Activated CD4-positive, CD25-positive, alpha-beta regulatory T cell treated with anti-CD3 and anti-CD28 coated beads, Interleukin-2, amount 50 U/mL, for 16 hours (primary cell): Measurements from ENCODE around the gene CHPF2.

Source experiments
- DNase-seq: peaks from one replicate; pipeline ENCODE4 v3.0.0-alpha.2; 2020; ENCODE audit warnings: low read depth, low spot score

CHPF2 gene, protein sequence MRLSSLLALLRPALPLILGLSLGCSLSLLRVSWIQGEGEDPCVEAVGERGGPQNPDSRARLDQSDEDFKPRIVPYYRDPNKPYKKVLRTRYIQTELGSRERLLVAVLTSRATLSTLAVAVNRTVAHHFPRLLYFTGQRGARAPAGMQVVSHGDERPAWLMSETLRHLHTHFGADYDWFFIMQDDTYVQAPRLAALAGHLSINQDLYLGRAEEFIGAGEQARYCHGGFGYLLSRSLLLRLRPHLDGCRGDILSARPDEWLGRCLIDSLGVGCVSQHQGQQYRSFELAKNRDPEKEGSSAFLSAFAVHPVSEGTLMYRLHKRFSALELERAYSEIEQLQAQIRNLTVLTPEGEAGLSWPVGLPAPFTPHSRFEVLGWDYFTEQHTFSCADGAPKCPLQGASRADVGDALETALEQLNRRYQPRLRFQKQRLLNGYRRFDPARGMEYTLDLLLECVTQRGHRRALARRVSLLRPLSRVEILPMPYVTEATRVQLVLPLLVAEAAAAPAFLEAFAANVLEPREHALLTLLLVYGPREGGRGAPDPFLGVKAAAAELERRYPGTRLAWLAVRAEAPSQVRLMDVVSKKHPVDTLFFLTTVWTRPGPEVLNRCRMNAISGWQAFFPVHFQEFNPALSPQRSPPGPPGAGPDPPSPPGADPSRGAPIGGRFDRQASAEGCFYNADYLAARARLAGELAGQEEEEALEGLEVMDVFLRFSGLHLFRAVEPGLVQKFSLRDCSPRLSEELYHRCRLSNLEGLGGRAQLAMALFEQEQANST

DNA sequence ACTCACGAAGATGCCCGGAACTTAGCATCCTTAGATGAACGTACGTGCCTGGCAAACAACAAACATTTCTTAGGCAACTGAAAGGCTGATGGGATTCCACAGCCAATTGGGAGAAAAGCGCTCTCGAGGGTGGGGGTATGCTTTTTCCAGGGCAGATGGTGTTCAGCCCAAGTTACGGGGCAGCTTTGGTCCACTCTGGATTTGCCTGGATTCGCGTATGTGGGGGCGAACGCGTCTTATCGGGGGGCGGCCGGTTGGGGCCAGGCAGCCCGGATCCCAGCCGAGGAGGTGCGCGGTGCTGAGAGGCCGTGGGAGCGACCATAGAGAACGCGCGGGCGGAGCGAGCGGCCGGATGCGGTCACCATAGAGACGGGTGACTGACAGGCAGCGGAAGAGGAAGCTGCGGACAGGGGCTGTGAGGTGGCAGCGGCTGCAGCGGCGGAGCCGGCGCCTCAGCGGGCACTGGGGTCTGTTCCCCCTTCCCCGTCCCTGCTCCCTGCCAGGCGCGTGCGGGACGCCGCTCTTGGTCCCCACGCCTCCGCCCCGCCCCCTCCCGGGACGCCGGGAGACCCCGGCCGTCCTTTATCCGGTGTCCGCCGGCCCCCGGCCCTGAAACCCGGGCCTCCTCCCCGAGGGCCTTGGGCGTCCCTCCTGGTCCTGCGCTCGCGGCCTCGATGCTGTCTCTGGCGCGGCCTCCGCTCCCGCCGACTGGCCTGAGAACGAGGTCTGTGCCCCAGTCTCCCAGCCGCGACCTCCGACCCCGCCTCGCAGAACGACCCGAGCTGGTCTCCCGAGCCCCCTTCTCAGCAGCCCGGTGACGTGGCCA is at the start of gene CHPF2:
Gene CHPF2 (plus strand): TSS at position 393 of the 826 bp plus-strand sequence. CDS start 1,529 bp downstream, outside the sequence.
- peak; percentile 78 for DNase-seq

DNA sequence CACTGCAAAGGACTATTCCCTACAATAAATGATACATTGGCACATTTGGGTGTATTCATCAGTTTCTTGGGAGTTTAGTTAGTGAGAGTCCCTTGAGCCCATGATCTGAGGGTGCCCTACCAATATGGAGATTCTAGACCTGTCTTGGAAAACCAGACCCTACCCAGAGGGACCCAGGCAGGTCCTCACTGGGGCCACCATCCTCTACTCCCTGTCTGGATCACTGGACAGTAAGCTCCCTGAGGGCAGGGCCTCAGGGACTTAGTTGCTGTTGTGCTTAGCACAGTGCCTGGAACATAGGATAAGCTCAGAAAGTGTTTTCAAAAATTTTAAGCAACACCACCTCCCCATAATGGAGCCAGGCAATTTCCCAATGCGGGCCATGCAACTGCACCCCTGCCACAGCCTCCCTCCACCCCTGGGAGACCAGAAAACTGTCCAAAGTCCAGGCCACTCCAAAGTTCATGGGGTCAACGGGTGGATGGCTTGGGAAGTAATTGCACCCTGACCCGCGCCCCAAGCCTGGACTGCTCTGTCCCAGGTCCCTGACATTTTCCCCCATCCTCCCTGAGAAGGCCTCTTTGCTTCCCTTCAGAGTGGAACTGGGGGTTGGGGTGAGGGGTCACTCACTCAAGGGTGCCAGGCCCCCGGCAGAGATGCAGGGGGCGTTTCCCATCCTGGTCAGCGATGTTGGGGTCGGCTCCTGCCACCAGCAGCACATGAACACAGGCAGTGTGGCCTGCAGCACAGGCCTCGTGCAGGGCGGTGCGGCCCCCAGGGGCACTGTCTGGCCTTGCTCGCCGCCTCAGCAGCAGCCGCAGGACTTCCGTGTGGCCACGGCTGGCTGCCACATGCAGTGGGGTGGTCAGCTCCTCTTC is 46.3 kb upstream of the CHPF2 start:
- no peak for DNase-seq

DNA sequence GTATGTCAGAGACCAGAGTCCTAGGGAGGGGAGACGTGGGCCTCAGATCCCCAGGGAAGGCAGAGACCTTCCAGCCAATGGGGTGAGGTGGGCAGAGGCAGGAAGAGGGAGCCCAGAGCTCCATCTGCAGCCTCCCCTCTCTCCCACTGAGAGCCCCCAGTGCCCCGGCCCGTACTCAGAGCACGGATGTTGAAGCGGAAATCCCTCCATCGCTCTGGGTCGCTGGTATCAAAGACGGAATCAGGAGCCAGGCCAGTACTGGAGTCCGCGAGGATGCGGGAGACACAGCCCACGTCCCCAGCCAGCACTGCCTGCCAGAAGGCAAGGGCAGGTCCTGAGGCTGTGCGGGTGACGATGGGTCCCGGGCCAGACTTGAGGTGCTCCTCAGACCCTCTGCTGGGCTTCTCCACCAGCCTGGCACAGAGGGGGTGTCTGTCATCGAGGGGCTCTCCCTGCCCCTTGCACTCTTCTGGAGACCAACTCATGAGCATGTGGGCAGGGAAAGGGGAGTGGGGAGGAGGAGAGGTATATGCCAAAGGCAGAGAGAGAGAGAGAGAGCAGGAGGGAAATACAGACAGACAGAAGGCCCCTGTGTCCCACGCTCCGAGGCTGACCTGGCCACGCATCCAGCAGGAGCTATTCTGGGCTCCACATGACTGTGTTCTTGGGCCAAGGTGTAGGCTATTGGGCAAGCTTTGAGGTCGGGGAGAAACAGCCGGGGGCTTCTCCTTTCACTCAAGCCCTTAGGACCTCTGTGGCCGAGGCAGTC is 45.5 kb upstream of the CHPF2 start, which contains the start of gene ASB10:
Gene ASB10 (minus strand): TSS at position 611 of the 769 bp plus-strand sequence. CDS start 120 bp downstream, at position 491.
- DNase-seq = no peak

DNA sequence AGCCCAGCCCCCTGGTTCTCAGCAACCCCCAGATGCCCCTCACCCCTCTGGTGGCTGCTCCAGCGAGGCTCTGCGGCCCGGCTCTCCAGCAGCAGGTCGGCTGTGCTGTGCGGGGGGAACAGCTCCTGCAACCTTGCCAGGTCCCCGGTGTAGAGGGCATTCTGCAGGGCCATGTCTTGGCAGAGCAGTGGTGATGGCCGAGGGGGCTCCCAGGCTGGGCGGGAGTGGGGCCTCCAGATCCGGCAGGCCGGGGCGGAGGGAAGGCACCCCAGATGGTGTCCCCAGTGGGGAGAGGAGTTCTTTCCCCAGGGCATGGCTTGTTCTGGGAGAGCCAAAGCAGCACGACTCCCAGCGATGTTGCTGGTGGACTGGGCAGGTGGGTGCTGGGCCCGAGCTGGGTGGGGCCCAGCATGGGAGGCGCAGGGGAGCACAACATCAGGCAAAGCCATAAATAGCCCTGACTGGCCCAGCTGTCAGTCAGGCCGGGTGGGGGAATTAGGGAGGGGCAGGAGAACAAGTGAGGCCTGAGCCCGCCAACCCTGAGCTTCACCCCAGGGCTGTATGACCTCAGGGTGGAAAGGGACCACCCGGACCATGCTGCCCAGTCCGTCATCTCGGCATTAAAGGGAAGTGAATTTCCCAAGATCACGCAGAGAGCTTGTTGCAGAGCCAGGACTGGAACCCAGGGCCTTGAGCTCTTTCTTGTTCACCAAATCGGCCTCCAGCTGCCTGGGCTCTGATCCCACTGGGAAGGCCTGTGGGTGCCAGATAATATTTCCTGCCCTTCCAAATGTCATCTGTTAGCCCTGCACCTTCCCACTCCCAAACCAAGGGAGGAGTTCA is 44.7 kb upstream of the CHPF2 start:
- no peak for DNase-seq

DNA sequence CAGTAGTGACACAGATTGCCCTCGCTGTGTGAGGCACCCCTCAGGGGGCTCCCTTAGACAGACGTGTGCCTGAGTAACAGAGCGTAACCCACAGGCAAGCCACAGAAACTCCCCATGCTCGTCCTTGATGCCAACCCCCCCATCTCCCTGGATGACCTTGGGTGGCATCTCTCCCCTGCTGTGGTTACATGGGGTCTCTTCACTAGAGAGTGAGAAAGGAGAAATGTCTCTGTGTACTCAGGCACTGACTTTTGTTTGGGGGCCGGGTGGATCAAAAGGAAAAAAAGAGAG is 44.1 kb upstream of the CHPF2 start:
- no peak for DNase-seq

DNA sequence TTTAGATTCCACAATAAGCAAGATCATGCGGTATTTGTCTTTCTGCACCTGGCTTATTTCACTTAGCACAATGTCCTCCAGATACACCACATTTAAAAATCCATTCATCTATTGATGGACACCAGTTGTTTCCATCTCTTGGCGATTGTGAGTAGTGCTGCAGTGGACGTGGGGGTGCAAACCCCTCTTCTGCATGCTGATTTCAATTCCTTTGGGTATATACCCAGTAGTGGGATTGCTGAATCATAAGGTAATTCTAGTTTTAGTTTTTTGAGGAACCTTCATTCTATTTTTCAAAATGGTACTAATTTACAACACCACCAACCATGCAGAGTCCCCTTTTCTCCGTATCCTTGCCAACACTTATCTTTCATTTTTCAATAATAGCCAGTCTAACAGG is 43.2 kb upstream of the CHPF2 start:
- DNase-seq = no peak

DNA sequence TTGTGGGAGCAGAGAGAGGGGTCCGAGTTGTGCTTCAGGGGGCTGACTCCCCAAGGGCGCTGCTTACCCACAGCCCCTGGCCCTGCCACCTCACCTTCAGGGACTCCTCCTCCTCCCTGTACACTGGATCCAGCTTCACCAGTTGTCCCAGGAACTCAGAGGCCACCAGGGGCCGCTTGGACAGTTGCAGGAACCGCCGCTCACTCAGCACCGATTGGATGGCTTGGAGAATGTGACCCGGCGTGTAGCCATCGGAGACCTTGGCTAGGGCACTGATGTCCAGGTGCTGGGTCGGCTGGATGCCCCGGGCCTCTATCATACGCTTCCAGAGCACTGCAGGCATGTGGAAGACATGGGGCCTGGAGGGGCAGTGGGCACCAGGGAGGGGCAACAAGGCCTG is 40.7 kb upstream of the CHPF2 start:
- no peak for DNase-seq

DNA sequence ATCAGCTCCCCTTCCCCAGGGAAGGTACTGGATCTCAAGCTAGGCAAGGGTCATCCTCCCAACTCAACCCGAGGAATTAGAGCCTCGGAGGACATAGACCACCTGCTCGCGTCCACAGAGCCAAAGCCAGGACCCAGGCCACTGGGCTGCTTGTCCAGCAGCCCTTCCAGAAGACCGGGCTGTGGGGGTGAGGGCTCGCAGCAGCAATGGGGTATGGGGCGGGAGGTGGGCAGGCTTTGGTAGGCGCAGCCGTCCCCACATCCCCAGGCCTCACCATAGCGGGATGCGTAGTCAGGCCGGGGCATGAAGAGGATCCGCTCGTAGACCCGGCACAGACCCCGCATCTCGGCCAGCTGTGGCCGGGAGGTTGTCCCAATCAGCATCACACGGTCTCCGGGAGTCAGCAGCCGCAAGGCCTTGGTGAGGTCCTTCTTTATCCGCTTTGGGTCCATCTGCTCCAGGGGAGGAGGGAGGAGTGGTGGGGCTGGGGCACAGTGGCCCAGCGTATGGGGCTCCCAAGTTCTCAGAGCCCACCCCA is 40.2 kb upstream of the CHPF2 start:
- DNase-seq = no peak

DNA sequence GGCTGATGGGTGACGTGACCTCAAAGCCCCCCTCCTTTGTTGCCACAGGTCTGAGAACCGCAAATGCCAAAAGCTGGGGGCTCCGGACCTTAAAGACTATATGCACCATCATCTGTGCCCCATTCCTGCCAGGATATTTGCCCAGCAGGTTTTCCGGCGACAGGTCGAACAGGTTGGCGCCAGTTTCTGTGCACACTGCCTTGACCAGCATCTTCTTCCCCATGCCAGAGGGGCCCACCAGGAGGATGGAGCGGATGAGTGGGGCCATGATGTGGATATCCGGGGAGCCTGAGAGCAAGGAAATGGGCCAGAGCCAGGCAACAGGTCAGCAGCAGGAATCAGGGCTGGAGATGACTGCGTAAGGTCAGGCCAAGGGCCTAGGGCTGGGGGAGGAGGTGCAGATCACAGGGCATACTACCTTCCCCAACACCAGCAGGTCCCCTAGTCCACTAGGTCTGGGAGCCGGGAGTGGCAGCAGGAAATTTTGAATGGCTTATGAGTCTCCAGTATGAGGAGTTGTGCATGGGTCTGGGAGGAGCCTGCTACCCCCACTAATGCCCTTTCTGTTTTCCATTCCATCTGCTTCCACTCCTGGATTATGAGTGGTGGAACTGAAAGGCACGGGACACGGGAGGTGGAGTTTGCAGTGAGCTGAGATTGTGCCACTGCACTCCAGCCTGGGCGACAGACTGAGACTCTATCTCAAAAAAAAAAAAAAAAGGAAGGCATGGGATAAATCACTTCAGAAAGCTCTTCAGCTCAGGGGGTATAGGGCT is 38.9 kb upstream of the CHPF2 start:
- no peak for DNase-seq

DNA sequence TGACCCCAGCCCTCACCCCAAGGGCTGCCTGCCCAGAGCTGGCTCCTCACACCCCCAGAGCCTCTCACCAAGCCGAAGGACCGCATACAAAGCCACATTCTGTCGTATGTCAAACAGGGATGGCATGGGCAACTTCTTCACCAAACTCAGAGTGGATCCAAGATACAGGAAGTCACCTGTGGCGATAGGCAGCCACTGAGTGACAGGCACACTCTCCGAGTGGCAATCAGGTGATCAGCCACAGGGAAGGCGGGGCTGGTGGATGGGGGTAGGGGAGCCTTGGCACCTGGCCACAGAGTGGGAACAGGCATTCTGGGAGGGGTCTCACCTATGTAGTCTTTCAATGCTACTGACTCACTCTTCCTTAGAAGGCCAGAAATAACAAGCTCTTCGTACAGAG is 38.1 kb upstream of the CHPF2 start:
- DNase-seq = no peak

DNA sequence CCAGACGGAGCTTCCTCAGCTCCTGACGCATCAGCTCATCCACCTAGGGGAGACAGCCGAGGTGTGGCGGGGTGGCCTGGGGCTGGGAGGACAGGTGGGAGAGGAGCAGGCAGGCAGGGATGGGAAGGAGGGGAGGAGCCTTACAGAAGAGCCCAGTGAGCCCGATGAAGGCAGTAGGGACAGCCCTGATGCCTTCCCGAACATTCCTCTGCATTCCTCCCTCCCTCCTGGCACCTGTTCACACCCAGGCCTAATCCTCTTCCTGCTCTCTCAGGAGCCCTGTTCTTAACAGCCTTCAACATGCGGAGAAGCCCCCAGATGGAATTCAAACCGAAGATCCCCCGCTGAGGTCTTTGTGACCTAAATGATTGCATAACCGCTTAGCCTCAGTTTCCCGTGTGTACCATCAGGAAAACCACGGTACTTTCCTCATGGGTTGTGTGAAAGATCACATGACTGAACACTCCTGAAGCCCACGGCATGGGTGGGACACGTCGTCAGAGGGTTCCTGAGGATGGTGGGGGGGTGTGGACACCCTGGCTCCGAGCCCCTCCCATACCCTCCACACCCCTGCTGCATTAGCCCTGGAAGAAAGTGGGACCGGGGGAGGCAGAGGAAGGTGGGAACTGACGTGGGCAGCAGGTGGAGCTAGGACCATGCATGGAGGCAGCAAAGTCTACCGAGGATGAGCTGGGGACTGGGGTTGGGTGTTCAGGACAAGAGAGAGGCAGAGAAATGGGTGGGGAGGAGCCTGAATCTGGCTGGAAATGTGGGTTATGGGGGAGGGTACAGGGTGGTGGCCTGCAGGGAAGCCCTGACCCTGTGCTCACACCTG is 36.5 kb upstream of the CHPF2 start:
- DNase-seq = no peak

DNA sequence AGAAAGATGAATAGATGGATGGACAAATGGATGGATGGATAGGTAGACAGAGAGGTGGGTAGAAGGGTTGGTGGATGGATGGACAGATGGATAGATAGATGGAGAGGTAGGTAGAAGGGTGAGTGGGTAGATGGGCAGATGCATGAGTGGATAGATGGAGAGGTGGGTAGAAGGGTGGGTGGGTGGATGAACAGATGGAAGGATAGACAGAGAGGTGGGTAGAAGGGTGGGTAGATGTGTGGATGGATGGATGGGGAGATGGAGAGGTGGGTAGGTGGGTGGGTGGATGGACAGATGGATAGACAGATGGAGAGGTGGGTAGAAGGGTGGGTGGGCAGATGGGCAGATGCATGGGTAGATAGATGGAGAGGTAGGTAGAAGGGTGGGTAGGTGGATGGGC is 34.4 kb upstream of the CHPF2 start:
- no peak for DNase-seq

DNA sequence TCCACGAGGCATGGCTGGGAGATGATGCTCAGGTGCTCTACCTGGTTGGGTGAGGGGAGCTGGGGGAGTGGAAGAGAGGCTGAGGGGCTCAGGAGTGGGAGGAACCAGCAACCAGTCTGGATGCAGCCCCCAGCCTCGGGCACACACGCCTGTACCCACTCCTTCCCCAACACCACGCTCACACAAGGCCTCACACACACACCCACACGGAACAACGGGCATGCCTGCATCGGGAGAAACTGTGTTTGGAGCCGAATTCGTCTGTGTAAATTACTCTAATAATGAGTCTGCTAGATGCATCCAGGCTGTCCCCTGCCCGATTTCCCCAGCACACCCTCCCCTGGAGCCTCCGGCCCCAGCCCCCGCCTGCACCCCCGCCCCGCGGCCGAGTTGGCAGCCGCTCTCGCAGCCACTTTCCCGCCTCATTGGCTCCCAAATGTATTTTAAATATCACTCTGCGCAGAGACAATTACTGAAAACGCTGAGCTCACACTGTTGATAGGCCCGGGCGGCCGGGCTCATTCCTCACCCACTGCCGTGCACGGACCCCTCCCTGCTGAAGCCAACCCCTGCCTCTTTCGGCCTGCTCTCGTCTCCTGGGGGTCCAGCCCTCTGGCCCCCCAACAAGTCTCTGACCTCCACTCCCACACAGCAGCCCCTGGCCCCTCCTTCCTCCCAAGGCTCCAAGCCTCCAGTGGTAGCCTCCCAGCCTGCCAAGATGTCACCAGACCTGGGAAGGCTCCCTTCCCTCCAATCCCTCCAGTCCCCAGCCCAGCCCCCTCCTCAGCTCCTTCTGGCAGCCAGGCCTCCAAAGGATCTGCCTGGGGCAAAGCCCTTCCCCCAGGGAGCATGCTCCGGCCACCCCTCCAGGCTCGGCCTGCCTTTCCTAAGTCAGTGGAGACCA is 33.1 kb upstream of the CHPF2 start:
- no peak for DNase-seq

DNA sequence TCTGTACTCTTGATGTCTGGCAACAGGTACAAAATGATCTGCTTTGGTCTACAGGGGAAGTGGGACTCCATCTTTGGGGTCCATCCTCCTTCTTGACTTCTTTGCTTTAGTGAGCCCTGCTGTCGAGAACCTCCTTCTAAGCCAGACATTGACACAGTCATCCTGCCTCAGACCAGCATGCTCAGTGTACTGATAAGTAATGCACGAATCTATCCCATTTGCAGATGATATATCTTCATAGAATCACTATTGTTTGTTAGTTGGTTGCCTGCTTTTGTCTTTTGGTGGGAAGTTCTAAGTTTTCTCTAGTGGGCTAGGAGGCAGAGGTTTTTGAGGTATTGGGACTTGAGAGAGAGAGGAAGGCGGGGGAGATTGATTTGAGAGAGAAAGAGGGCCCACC is 30.9 kb upstream of the CHPF2 start:
- no peak for DNase-seq

DNA sequence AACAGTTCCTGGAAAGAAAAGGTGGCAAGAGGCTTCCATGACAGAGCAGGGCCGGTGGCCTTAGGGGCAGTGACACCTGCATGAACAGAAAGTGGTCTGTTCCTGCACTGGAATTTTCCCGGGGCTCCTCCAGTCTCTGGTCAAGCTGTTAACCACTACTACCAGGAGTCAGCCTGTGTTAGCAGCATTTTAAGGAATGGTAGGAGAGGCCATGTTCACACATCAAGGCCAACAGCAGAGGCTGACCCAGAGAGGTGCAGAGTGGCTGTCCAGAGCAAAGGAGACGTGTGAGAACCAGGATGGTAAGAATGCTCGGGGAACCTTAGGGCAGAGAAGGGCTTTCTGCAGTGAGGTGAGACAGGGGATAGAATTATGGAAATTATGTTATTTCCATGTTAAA is 30.5 kb upstream of the CHPF2 start:
- DNase-seq = no peak

DNA sequence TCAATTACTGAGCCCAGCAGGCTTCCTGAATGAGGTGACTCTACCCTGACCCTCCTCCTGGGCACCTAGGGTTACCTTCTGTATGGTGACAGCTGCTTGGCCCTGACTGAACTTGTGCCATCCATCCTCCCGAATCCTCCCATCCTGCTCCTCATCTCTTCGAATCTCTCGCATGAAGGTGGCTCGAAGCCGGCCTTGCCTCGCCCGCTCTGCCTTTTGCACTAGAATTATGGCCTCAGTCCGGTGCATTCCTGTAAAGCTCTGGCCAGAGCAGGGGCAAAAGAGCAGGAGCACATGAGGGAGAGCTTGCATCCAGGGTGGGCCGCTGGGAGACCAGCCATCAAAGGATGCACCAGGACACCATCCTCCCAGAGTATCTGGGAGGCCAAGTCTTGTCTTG is 29.4 kb upstream of the CHPF2 start:
- no peak for DNase-seq
